T-helper 2 cell treated with Interferon-gamma antibody and Interleukin-4, amounts not matched to agents 5 μg/mL and 100 μg/mL, for 36 hours (primary cell): ENCODE measurements around the gene ZBTB5.
"Not testable (repeated sequence)": the region's sequence is repeated elsewhere in the genome, so short reads cannot be mapped to it uniquely, and the experiment has no call there.

Experiments
- DNase-seq: peaks from one replicate; pipeline ENCODE4 v3.0.0; 2021; ENCODE audit warnings: low spot score
- H3K27ac Mint-ChIP-seq: one replicate; pipeline ENCODE4 v1.8.0; 2021; ENCODE audit warnings: mild to moderate bottlenecking, mixed read lengths
- H3K27me3 Mint-ChIP-seq: one replicate; pipeline ENCODE4 v1.8.0; 2021; ENCODE audit warnings: low read depth, mixed read lengths
- H3K36me3 Mint-ChIP-seq: one replicate; pipeline ENCODE4 v1.8.0; 2021; ENCODE audit warnings: low read depth, mixed read lengths
- H3K4me1 Mint-ChIP-seq: one replicate; pipeline ENCODE4 v1.8.0; 2021; ENCODE audit warnings: low read depth, mixed read lengths
- H3K4me3 Mint-ChIP-seq: one replicate; pipeline ENCODE4 v1.8.0; 2022; ENCODE audit warnings: mild to moderate bottlenecking, moderate library complexity, mixed read lengths
- H3K9me3 Mint-ChIP-seq: one replicate; pipeline ENCODE4 v1.8.0; 2021; ENCODE audit warnings: mixed read lengths

Gene ZBTB5

GRCh38 chr9:37499297-37499696 lies 34.0 kb upstream of the ZBTB5 start:
- Mint-ChIP-seq H3K27ac (no peak overlapping the region), H3K36me3 (peaks cover 69% of the 10 kb centered on the region), H3K4me3 (no peak overlapping the region), H3K4me1 (peaks cover 13% of the 10 kb centered on the region), H3K27me3 (no peaks in the 10 kb centered on the region), H3K9me3 (no peaks in the 10 kb centered on the region)
- no peak for DNase-seq

GRCh38 chr9:37498457-37498856 lies 33.2 kb upstream of the ZBTB5 start:
- H3K4me3 Mint-ChIP-seq: no peak overlapping the region

GRCh38 chr9:37497320-37497719 lies 32.1 kb upstream of the ZBTB5 start:
- Mint-ChIP-seq H3K9me3 (no peaks in the 10 kb centered on the region), H3K27me3 (no peaks in the 10 kb centered on the region), H3K27ac (no peak overlapping the region), H3K4me1 (no peaks in the 10 kb centered on the region), H3K36me3 (peaks cover 67% of the 10 kb centered on the region), H3K4me3 (no peak overlapping the region)
- DNase-seq: no peak

More at GRCh38 chr9:37498457-37498856, 33.2 kb upstream of the ZBTB5 start:
- Mint-ChIP-seq H3K36me3 (peaks cover 68% of the 10 kb centered on the region), H3K4me1 (peaks cover 6% of the 10 kb centered on the region), H3K27me3 (no peaks in the 10 kb centered on the region), H3K9me3 (no peaks in the 10 kb centered on the region), H3K27ac (no peak overlapping the region)
- DNase-seq: no peak

DNA sequence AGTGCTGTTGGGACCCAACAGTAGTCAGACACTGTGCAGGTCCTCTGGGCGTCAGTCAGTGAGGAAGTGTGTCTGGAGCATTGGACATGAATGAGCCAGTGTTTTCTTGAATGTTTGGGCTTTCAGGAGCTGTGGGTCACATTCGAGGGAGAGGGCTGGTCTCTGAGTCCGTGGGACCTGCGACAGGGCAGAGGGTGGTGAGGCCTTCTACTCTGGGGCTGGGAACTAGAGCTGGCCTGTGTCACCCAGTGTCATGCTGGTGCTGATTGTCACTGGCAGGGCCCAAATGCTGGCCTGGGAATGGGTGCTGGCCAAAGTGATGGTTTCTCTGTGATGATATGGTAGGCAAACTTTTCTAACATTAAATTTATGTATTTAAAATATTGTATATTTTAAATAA lies 30.8 kb upstream of the ZBTB5 start:
- Mint-ChIP-seq H3K4me1 (peaks cover 5% of the 10 kb centered on the region), H3K27me3 (no peaks in the 10 kb centered on the region), H3K36me3 (peaks cover 59% of the 10 kb centered on the region), H3K27ac (no peak overlapping the region), H3K4me3 (no peak overlapping the region), H3K9me3 (no peaks in the 10 kb centered on the region)
- DNase-seq: no peak

GRCh38 chr9:37495571-37495970 lies 30.3 kb upstream of the ZBTB5 start:
- peaks cover 9% of the 10 kb centered on the region for H3K4me1 Mint-ChIP-seq
- H3K4me3 Mint-ChIP-seq: no peak overlapping the region
- peaks cover 59% of the 10 kb centered on the region for H3K36me3 Mint-ChIP-seq
- H3K9me3 Mint-ChIP-seq: no peaks in the 10 kb centered on the region
- no peaks in the 10 kb centered on the region for H3K27me3 Mint-ChIP-seq
- DNase-seq: no peak
- H3K27ac Mint-ChIP-seq: no peak overlapping the region

DNA sequence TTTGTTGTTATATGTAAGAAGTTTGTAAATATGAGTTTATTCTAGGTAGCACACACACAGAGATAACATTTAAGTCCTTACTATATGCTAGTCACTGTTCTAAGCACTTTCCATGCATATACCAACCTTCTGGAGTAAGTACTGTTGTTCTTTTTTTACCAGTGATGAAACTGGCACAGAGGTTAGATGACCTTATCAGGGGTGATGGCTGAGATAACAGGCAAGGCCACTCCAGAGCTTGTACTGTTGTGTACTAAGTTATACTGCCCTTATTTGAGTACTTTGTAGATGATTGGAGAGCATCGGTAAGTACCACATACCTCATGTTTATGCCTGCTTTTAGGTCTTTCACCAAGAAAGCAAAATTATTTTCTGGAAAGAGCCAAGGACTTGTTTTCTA lies 26.7 kb upstream of the ZBTB5 start:
- H3K4me1 Mint-ChIP-seq: peaks cover 28% of the 10 kb centered on the region
- H3K9me3 Mint-ChIP-seq: no peaks in the 10 kb centered on the region
- no peak overlapping the region for H3K4me3 Mint-ChIP-seq
- peaks cover 56% of the 10 kb centered on the region for H3K36me3 Mint-ChIP-seq
- H3K27me3 Mint-ChIP-seq: no peaks in the 10 kb centered on the region
- no peak overlapping the region for H3K27ac Mint-ChIP-seq
- DNase-seq: no peak

- Mint-ChIP-seq H3K9me3 (no peaks in the 10 kb centered on the region), H3K27ac (peak overlapping the region; percentile 96), H3K36me3 (peaks cover 27% of the 10 kb centered on the region), H3K4me1 (peaks cover 35% of the 10 kb centered on the region), H3K4me3 (peak overlapping the region; percentile 93), H3K27me3 (peaks cover 2% of the 10 kb centered on the region)
- no peak for DNase-seq
Measured at GRCh38 chr9:37486616-37487548, 21.6 kb upstream of the ZBTB5 start.

DNA sequence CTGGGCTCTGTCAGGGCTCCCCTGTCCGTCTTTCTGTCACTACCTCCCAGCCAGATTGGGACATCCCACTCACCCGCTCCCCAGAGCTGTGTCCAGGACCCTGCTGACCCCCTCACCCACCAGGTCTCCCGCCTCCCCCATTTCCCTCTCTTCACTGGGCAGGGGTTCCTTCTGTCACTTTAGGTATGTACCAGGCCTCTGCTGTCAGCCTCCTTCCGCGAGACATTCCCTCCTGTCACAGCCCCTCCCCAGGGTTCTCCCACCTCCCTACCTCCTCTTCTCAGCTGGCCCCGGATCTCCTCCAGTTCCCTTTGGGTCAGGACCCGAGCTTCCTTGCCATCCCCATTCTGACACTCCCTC lies 21.0 kb upstream of the ZBTB5 start:
- Mint-ChIP-seq H3K27ac (peak overlapping the region; percentile 96), H3K27me3 (peaks cover 8% of the 10 kb centered on the region), H3K4me3 (peak overlapping the region; percentile 93), H3K9me3 (no peaks in the 10 kb centered on the region), H3K36me3 (peaks cover 25% of the 10 kb centered on the region), H3K4me1 (peaks cover 34% of the 10 kb centered on the region)
- no peak for DNase-seq

DNA sequence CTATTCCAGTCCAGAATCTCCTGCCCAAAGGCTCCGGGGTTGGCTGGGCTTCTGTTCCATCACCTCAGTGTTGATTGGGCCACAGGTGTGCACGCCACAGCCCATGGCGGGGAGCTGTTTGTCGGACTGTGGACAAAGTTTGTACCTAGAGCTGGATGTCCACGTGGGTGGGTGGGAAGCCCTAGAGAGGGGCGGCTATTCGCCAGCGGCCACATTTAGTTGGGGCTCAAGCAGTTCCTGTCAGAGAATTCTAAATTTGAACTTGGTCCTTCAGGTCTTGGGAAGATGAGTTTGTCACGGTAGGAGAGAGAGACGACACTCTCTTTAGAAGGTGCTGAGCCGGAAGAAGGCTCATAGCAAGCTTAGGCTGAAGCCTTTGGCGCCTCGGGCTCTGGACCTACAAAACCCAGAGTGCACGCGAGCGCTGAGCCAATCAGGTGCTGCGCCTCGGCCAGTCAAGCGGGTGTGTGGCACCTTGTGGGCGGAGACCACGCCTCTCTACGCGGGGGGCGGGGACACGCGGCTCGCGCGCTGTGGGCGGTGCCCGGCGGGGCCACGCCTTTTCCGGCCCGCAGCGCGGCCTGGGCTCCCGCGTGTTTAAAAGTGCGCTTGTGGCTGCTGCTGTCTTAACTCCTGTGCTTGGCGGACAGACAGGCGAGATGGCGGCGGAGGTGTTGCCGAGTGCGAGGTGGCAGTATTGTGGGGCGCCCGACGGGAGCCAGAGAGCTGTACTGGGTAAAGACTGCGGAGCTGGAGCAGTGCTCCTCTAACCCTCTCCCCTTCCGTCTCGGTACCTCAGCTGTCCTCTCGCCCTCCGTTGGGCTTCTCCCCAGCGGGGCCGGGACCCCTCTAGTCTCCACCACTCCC lies 20.4 kb upstream of the ZBTB5 start, which contains the start of gene POLR1E:
Gene POLR1E (plus strand): TSS at position 560 of the 867 bp plus-strand sequence. CDS start 100 bp downstream, at position 660.
- peaks cover 21% of the 10 kb centered on the region for H3K36me3 Mint-ChIP-seq
- H3K4me1 Mint-ChIP-seq: peaks cover 31% of the 10 kb centered on the region
- peaks cover 10% of the 10 kb centered on the region for H3K27me3 Mint-ChIP-seq
- peak within 1 kb of the TSS; percentile 93 for H3K4me3 Mint-ChIP-seq
- peak; percentile 97 for DNase-seq
- peak within 1 kb of the TSS; percentile 96 for H3K27ac Mint-ChIP-seq
- H3K9me3 Mint-ChIP-seq: no peaks in the 10 kb centered on the region

- DNase-seq: no peak
- Mint-ChIP-seq H3K4me3 (no peak overlapping the region), H3K4me1 (peaks cover 9% of the 10 kb centered on the region), H3K27ac (no peak overlapping the region), H3K27me3 (peaks cover 40% of the 10 kb centered on the region), H3K36me3 (no peaks in the 10 kb centered on the region), H3K9me3 (no peaks in the 10 kb centered on the region)
Measured at GRCh38 chr9:37480759-37481158, 15.5 kb upstream of the ZBTB5 start.

- not testable (repeated sequence) for H3K4me3 Mint-ChIP-seq, H3K27ac Mint-ChIP-seq, H3K4me1 Mint-ChIP-seq, H3K36me3 Mint-ChIP-seq, DNase-seq
- Mint-ChIP-seq H3K27me3 (peaks cover 40% of the 10 kb centered on the region), H3K9me3 (peaks cover 14% of the 10 kb centered on the region)
Measured at GRCh38 chr9:37477987-37478619, 12.9 kb upstream of the ZBTB5 start.

DNA sequence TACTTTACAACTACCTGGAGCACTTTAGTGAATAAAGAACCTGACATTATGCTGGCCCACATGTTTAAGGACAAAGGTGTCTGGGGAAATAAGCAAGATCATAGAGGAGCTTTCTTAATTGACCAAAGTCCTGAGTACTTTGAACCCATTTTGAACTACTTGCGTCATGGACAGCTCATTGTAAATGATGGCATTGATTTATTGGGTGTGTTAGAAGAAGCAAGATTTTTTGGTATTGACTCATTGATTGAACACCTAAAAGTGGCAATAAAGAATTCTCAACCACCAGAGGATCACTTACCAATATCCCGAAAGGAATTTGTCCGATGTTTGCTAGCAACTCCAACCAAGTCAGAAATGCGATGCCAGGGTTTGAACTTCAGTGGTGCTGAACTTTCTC lies 12.2 kb upstream of the ZBTB5 start:
- not testable (repeated sequence) for H3K27ac Mint-ChIP-seq, H3K36me3 Mint-ChIP-seq, H3K4me3 Mint-ChIP-seq, H3K4me1 Mint-ChIP-seq, DNase-seq
- H3K27me3 Mint-ChIP-seq: peaks cover 40% of the 10 kb centered on the region
- H3K9me3 Mint-ChIP-seq: peaks cover 14% of the 10 kb centered on the region

DNA sequence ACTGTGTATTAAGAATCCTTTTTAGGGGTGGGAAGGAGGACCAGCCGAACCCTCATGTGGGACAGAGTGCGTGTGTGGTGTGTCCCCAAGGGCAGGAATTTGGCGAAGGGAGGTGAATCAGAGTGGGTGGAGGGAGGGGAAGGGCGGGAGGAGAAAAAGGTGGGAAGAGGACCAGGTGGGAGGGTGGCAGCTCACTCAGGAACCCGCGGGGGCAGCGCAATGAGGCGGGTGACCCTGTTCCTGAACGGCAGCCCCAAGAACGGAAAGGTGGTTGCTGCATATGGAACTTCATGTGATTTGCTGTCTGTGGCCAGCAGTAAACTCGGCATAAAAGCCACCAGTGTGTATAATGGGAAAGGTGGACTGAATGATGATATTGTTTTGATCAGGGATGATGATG lies 11.7 kb upstream of the ZBTB5 start:
- H3K27ac Mint-ChIP-seq: no peak overlapping the region
- H3K9me3 Mint-ChIP-seq: peaks cover 14% of the 10 kb centered on the region
- DNase-seq: no peak
- H3K27me3 Mint-ChIP-seq: peaks cover 39% of the 10 kb centered on the region
- no peak overlapping the region for H3K4me3 Mint-ChIP-seq
- peaks cover 10% of the 10 kb centered on the region for H3K4me1 Mint-ChIP-seq
- no peaks in the 10 kb centered on the region for H3K36me3 Mint-ChIP-seq
